Stimulated activated CD4-positive, alpha-beta T cell treated with anti-CD3 and anti-CD28 coated beads, Interleukin-12 subunit alpha, Interleukin-12 subunit beta, amount 100 ng/mL, for 24 hours (primary cell): ENCODE results near the gene PRKG1.
"Not testable (repeated sequence)": the region's sequence is repeated elsewhere in the genome, so short reads cannot be mapped to it uniquely, and the experiment has no call there.

Source experiments
- DNase-seq, 2 experiments: peaks; one replicate each; pipeline ENCODE4 v3.0.0-alpha.2; 2020; ENCODE audit warnings: low read depth in 2 of 2

Gene PRKG1

GRCh38 chr10:51654918-51655317, 580.6 kb downstream of the PRKG1 start:
- no peak for DNase-seq

- no peak for DNase-seq
These were observed 582.2 kb downstream of the PRKG1 start for GRCh38 chr10:51656503-51656902.

DNA sequence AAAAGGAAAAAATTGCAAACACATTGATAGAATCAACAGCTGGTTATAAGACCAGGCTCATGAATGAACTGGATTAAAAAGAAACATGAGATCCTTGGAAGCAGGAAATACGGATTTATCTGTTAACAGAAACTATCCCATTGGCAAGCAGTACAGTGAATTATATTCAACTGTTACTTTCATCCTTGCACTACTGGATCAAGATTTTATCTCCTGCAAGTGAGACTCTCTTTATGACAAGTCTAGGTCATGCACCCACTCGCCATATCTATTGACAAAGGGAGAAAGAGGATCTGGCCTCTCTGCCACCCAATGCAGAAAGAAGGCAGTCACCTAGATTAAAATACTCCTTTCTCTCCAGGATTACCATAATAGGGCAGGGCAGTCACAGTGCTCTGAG, 583.7 kb downstream of the PRKG1 start:
- DNase-seq = no peak

DNA sequence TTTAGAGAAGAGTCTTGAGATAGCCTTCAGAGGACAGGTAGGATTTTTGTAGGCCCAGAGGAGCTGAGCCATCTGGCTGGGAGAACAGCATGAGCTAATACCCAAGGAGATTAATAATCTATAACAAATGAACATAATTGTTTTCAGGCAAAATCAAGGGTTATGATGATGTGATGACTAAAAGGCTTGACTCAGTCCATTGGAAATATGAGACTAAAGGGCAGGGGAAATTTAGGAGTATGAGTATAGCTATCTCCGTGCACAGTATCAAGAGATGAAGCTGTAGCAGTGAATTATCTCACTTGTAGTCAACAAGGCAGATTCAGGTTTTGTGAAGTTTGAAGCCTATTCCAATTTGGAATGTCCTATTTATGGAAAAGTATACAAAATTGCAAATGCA, 585.1 kb downstream of the PRKG1 start:
- no peak for DNase-seq

DNA sequence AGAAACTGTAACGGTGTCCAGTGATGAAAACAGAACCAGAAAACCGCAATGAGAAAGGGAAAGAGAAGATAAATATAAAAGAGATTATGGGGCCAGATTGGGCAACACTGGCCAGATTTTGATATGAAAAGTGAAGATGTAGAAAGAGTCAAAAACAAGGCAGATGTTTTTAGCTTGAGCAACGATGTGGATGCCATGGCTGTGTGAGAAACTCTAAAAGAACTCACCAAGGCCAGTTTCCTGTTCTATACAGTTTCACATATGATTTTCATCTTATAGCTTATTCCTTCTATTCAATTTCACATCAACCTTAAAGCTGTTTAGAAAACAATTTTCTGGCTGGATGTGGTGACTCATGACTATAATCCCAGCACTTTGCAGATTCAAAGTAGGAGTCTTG, 588.8 kb downstream of the PRKG1 start:
- DNase-seq = no peak

- no peak for DNase-seq
These were observed 592.2 kb downstream of the PRKG1 start for GRCh38 chr10:51666456-51666855.

DNA sequence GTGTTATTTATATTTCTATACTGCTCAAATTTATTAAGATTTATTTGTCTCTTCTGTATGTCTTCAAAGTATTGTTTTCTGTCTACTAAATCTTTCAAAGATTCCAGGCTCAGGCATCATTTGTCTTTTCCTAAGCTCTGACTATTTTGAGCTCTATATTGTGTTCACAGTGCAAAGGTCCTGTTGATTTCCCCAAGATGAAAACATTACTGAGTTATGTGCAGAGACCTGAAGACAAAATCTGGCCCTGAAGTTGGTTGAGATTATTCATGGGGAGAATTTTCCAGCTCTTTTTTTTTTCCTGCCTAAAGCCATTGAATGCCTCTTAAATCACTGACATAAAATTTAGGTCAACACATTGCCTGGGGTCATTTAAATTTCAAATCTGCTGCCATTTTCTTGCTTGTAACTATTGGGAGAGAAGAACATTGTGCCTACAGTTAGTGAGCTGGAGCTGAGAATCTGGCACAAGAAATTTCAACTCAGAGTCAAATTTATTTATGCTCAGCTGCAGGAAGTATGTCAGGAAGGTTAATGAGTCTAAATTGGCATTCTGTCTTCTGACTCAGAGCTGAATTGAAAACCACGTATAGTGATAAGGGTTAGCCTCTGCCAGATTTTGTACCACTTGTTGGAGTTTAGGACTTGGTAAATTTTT, 593.5 kb downstream of the PRKG1 start:
- no peak for DNase-seq

DNA sequence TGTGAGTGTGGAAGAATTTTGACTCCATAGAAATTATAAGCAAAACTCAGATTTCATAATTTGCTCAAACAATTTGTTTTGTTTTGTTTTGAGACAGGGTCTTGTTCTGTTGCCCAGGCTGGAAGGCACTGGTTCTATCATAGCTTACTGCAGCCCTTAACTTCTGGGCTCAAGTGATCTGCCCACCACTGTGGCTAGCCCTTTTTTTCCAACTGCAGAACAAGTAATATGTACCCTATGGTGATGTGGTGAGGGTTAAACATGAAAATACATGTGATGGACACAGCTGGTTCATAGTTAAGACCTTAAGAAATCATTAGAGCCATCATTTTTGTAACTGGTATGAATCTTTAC, 594.0 kb downstream of the PRKG1 start:
- DNase-seq = no peak

DNA sequence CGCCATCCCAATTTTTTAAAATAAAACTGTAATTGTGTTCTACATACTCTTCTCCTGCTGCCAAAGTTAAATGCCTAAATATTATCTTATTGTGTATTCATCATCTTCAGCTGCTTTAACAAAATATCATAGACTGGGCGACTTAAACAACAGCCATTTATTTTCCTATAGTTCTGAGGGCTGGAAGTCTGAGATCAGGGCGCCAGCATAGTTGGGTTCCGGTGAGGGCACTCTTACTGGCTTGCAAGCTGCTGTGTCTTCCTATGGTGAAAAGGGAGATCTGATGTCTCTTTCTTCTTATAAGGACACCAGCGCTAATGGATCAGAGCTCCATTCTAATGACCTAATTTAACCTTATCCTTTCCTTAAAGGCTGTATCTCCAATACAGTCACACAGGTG, 594.8 kb downstream of the PRKG1 start:
- DNase-seq = no peak

GRCh38 chr10:51672039-51672535, 597.8 kb downstream of the PRKG1 start:
- DNase-seq = no peak

GRCh38 chr10:51675088-51675487, 600.8 kb downstream of the PRKG1 start:
- DNase-seq = no peak

DNA sequence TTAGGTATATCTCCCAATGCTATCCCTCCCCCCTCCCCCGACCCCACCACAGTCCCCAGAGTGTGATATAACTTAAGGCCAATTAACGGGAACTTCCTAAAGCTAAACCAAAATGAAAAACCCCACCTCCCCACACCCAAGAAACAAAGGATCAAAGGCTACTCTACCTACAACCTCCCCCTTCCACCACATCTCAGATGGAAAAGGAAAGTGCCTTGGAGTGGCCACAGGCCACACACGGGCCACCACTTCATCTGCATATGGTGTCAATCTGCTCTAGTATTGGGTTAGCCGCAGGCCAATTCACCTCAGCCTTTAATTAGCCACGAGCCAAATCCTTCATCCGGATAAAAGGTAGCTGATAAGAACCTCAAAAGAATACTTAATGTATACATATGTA, 605.6 kb downstream of the PRKG1 start:
- no peak for DNase-seq

DNA sequence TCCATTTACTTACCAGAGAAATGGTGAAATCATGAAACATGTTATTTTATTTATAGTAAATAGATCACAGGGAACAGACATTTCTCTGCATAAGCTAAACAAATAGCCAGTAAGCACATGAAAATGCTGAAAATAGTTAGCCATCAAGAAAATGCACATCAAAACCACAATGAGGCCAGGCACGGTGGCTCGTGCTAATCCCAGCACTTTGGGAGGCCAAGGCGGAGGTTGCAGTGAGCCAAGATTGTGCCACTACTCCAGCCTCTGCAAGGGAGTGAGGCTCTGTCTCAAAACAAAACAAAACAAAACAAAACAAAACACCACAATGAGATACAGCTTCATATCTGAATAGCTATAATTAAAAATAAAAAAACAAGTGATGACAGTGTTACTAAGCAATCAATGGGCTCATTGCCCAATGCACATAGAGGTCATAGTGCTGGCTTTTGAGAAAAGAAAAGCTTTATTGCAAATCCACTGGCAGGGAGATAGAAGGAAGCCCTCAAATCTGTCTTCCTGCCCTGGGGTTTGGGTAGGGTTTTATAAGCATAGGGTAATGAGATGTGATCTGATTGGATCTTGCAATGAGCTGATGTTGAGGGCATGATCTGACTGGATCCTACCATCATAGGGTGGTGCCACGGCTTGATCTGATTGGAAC, 608.9 kb downstream of the PRKG1 start:
- DNase-seq = no peak

- no peak for DNase-seq
These were observed 611.5 kb downstream of the PRKG1 start for GRCh38 chr10:51685768-51686167.

DNA sequence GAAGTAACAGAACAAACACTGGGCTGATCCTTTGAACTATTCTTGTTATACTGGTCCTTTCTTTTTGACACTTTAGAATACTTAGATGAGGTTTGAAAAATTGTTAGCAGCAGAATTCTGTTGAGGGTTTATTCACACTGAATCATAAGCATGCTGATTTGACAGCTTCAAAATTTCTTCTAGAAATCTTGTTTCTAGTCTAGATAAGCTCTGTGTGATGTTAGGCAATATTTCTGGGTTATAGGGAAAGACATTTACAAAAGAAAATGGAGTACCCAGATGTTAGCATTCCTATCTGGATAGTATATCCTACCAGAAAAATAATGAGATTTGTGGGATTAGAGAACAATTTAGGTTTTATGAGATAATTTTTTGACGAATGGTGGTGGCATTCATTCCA, 613.0 kb downstream of the PRKG1 start:
- DNase-seq = no peak

GRCh38 chr10:51688826-51689225, 614.5 kb downstream of the PRKG1 start:
- DNase-seq = not testable (repeated sequence)

- no peak for DNase-seq
These were observed 615.2 kb downstream of the PRKG1 start for GRCh38 chr10:51689536-51689935.

DNA sequence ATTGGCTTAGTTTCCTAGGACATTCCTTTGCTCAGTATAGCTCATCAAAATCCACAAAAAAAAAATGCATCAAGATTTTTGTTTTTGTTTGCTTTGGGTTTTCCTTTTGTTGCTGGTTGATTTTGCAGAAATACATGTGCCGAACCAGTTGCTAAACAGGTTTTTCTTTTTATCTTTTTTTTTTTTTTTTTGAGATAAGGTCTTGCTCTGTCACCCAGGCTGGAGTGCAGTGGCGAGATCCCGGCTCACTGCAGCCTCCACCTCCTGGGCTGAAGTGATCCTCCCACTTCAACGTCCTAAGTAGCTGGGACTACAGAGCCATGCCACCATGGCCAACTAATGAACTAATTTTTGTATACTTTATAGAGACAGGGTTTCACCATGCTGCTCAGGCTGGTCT, 616.8 kb downstream of the PRKG1 start:
- no peak for DNase-seq

DNA sequence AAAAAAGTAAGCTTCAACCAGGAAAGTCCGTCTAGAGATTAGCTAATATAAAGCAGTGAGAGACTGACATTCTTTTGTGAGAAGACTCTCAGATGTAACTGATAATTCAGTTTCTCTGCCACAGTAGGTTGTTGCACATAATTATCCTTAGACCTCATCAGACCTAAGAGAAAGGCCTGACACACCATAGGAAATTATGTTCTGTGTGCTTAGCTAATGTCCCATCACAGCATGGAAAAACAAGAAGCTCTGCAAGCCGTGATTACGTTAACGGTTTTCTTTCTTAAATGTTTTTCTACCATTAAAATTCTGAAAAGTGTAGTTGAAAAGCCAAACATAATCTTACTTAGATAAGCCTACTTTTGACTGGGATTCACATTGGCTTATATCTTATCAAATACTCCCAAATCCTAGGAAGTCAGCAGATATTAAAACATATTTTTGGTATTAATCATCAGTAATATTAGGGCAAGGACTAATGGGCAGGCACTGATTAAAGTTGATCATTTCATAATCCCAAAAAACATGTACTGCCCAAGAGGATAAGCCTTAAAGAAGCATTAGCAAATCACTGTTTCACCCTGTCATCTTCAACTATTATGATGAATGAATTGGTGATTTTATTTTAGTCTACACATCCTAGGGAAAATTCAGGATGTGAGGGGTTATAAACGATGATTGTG, 619.9 kb downstream of the PRKG1 start:
- no peak for DNase-seq

DNA sequence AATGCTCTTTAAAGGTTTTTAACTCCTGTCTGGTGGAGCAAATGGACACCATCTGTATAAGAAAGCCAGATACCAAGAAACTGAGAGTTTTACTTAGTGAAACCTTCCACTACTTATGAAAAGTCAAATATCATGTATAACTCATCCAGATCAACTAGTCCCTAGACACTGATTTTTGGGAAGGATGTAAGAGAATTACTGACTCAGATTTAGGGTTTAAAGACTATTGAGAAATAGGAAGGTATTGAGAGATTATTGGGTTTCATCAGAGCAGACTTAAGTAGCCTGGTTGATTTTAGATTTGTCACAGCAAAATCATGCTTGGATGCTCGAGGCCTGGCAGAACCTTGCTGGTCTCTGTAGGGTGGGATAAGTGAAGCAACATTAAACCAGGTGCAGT, 622.0 kb downstream of the PRKG1 start:
- DNase-seq = no peak

- DNase-seq = no peak
These were observed 624.3 kb downstream of the PRKG1 start for GRCh38 chr10:51698473-51699063.

- DNase-seq = peak in 1 of 2 experiments; percentile 5
These were observed 624.8 kb downstream of the PRKG1 start for GRCh38 chr10:51699145-51699474.
